ENCODE results near the gene MAL. TPM values are rescaled to one million over a fixed set of nuclear protein-coding genes. Genes with fewer than 3 reads are reported as not detected.

The MAL gene
- total RNA-seq, 1 donor from 2014 or later: not detected

Small RNAs within 50 kb of the gene (small RNA-seq; reads per million reads assigned to genes)
- 0.15 reads per million for gene RN7SL575P

Other genes starting within 250 kb of the MAL start
- 0.31 TPM for gene TEKT4, start 154.3 kb upstream of the MAL start, total RNA-seq
- 49.0 TPM for gene MRPS5, start 96.1 kb downstream of the MAL start, total RNA-seq
- 35.9 TPM for gene ZNF514, start 134.1 kb downstream of the MAL start, total RNA-seq
- 11.1 TPM for gene ZNF2, start 140.1 kb downstream of the MAL start, total RNA-seq
- gene ZNF892, start 181.8 kb downstream of the MAL start, total RNA-seq: 31.7 TPM
- gene PROM2, start 248.7 kb downstream of the MAL start, total RNA-seq: 1.2 TPM